Left ventricle myocardium inferior (tissue), 1 donor: ENCODE results near the gene SH3BP5L. TPM values are rescaled to one million over a fixed set of nuclear protein-coding genes. Genes with fewer than 3 reads are reported as not detected.

Source experiments
- DNase-seq: peaks from one replicate; pipeline ENCODE4 v3.0.0-alpha.2; 2020
- H3K27ac ChIP-seq: fragments of 200-600 bp; replicated peaks from 2 replicates; pipeline ENCODE4 v1.8.0; 2021
- H3K27me3 ChIP-seq: fragments of 200-600 bp; 2 replicates; pipeline ENCODE4 v1.8.0; 2021; ENCODE audit warnings: low read depth
- H3K36me3 ChIP-seq: fragments of 200-600 bp; 2 replicates; pipeline ENCODE4 v1.8.0; 2021
- H3K4me1 ChIP-seq: fragments of 200-600 bp; 2 replicates; pipeline ENCODE4 v1.8.0; 2021
- H3K4me3 ChIP-seq: fragments of 200-600 bp; 2 replicates; pipeline ENCODE4 v1.8.0; 2021; ENCODE audit warnings: mild to moderate bottlenecking, moderate library complexity
- H3K9me3 ChIP-seq: fragments of 200-600 bp; replicated peaks from 2 replicates; pipeline ENCODE4 v1.8.0; 2021
- intact Hi-C: fragments of 100-400 bp; cut with micrococcal nuclease; formaldehyde crosslinking; loops from one replicate; pipeline ENCODE4 v1.11.0; 2022
- total RNA-seq: library from RNA; stranded (reverse); fragmentation: NEBNext Ultra II Directional; extraction: Animal tissue kit (Norgen Biotek cat#: 25700); gene quantifications from one replicate; pipeline ENCODE4 v1.2.1, GENCODE V29; 2021
- TF ChIP-seq, protein P1 (sequence below): fragments of 200-600 bp; IDR thresholded peaks from 2 replicates; pipeline ENCODE4 v1.8.0; 2021; ENCODE audit warnings: antibody characterized with exemption, mild to moderate bottlenecking, borderline replicate concordance
- donor health status: DM: no; HTN: yes; CAD: no; lungs with severe emphysema.

The SH3BP5L gene
- total RNA-seq, 1 donor from 2014 or later = 18.0 TPM

- TF ChIP-seq, protein P1, sequence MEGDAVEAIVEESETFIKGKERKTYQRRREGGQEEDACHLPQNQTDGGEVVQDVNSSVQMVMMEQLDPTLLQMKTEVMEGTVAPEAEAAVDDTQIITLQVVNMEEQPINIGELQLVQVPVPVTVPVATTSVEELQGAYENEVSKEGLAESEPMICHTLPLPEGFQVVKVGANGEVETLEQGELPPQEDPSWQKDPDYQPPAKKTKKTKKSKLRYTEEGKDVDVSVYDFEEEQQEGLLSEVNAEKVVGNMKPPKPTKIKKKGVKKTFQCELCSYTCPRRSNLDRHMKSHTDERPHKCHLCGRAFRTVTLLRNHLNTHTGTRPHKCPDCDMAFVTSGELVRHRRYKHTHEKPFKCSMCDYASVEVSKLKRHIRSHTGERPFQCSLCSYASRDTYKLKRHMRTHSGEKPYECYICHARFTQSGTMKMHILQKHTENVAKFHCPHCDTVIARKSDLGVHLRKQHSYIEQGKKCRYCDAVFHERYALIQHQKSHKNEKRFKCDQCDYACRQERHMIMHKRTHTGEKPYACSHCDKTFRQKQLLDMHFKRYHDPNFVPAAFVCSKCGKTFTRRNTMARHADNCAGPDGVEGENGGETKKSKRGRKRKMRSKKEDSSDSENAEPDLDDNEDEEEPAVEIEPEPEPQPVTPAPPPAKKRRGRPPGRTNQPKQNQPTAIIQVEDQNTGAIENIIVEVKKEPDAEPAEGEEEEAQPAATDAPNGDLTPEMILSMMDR = no peak
- Histone ChIP-seq H3K36me3 (peaks cover 64% of the 10 kb centered on the region), H3K9me3 (no peaks in the 10 kb centered on the region), H3K4me3 (no peak overlapping the region), H3K4me1 (peaks cover 33% of the 10 kb centered on the region), H3K27ac (no peak overlapping the region), H3K27me3 (no peaks in the 10 kb centered on the region)
- intact Hi-C loops = no loop called here
- DNase-seq = no peak
Observed at GRCh38 chr1:248847181-248847955, 21.7 kb upstream of the SH3BP5L start.

DNA sequence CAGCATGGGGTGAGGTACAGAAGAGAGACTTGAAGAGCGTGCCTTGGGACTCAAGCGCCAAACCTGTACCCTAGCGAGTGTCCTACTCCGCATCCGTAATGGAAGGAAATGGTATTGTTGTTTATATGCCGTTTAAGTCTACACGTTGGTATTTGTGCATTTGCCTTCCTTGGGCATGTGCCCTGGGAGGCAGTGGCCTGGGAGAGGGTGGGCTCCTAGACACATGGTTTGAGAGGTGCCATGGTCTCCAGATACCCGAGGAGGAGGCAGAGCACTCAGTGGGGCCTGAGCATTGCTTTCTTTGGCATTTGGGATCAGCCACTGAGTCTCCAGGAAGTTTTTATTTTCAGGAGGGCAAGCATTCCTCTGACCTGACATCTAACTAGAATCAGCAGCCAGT lies 18.8 kb upstream of the SH3BP5L start:
- Histone ChIP-seq H3K27me3 (no peaks in the 10 kb centered on the region), H3K36me3 (peaks cover 53% of the 10 kb centered on the region)

DNA sequence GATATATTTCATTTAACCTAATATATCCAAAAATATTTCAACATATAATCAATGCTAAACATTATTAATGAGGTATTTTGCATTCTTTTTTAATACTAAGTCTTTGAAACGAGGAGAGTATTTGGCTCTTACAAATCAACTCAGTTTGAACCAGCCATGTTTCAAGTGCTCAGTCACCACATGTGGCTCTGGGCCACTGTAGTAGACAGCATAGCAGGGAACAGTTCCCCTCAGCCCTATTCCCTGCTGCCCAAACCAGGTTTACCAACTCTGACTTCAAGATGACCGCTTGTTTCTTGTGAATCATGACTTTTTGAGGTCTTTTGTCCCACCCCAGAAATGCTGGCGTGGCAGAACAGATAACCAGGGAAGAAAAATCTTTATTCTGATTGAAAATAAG lies 18.0 kb upstream of the SH3BP5L start:
- H3K27ac ChIP-seq = peak overlapping the region; percentile 65
- TF ChIP-seq, protein P1 = no peak
- H3K9me3 ChIP-seq = no peaks in the 10 kb centered on the region
- H3K4me1 ChIP-seq = peaks cover 57% of the 10 kb centered on the region
- H3K27me3 ChIP-seq = no peaks in the 10 kb centered on the region
- no peak overlapping the region for H3K4me3 ChIP-seq
- intact Hi-C loops = no loop called here
- no peak for DNase-seq
- H3K36me3 ChIP-seq = peaks cover 44% of the 10 kb centered on the region

More for the DNA sequence above, 18.8 kb upstream of the SH3BP5L start:
- H3K4me1 ChIP-seq = peaks cover 57% of the 10 kb centered on the region
- no peak overlapping the region for H3K27ac ChIP-seq
- intact Hi-C loops = no loop called here
- no peaks in the 10 kb centered on the region for H3K9me3 ChIP-seq
- no peak for DNase-seq
- TF ChIP-seq, protein P1 = no peak
- no peak overlapping the region for H3K4me3 ChIP-seq

GRCh38 chr1:248842781-248843331 lies 17.1 kb upstream of the SH3BP5L start:
- no peak for DNase-seq
- Histone ChIP-seq H3K27me3 (no peaks in the 10 kb centered on the region), H3K4me1 (peaks cover 60% of the 10 kb centered on the region), H3K9me3 (no peaks in the 10 kb centered on the region), H3K27ac (peak overlapping the region; percentile 65), H3K36me3 (peaks cover 36% of the 10 kb centered on the region), H3K4me3 (no peak overlapping the region)
- TF ChIP-seq, protein P1 = no peak
- intact Hi-C loops = no loop called here

DNA sequence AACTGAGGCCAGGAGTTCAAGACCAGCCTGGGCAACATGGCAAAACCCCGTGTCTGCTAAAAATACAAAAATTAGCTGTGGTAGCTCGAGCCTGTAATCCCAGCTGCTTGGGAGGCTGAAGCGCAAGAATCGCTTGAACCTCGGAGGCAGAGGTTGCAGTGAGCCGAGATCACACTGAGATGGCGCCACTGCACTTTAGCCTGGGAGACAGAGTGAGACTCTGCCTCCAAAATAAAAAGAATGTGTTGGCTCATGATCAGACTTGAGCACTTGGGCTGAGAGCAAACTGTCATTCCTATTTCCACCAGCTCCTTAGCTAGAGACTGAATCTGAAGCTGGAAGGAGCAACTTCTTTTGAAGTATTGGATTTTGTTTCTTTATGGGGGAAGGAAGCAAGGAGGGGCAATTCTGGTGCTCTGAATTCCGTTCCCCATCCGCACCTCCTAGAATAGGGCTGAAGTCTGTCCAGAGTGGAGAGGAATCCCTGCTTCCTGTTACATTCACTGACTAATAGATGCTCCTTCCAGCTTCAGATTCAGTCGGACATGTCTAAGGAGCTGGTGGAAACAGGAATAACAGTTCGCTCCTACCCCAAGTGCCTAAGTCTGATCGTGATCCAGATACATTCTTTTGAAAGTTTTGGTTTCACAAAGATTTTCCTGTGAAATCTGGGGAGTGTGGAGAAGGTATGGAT lies 16.1 kb upstream of the SH3BP5L start:
- TF ChIP-seq, protein P1 = peak; percentile 65
- no peaks in the 10 kb centered on the region for H3K9me3 ChIP-seq
- peak overlapping the region; percentile 8 for H3K4me3 ChIP-seq
- intact Hi-C loops = no loop called here
- H3K27me3 ChIP-seq = no peaks in the 10 kb centered on the region
- H3K27ac ChIP-seq = peak overlapping the region; percentile 65
- peaks cover 26% of the 10 kb centered on the region for H3K36me3 ChIP-seq
- H3K4me1 ChIP-seq = peaks cover 68% of the 10 kb centered on the region
- DNase-seq = no peak
